Naive thymus-derived CD4-positive, alpha-beta T cell (primary cell): ENCODE results near the gene NELFCD. TPM values are rescaled to one million over a fixed set of nuclear protein-coding genes. Genes with fewer than 3 reads are reported as not detected.
A peak's percentile ranks its signal among the peaks of the same experiment; 100 is the strongest.

Experiments used
- ATAC-seq: fragments of 150-1000 bp; cut with Tn5 transposase; 2 replicates; pipeline ENCODE4 v1.10.0; 2021; ENCODE audit warnings: mild to moderate bottlenecking, moderate library complexity
- CTCF ChIA-PET: fragments of 350-600 bp; sonication (Branson Sonifier 250); formaldehyde crosslinking; loops from one replicate; lab custom pipeline; 2021; ENCODE audit warnings: antibody characterized with exemption; lab: Charles Lee
- POLR2A ChIA-PET: fragments of 350-600 bp; sonication (Branson Sonifier 250); formaldehyde crosslinking; loops from one replicate; lab custom pipeline; 2021; ENCODE audit warnings: antibody characterized with exemption, inconsistent platforms; lab: Charles Lee
- DNase-seq, 9 donors: peaks; one replicate each; pipeline versions ENCODE4 v3.0.0 to v3.0.0-alpha.2; 2020 to 2022; ENCODE audit warnings: mixed read lengths in 1 of 9
- H3K27ac ChIP-seq: one replicate; pipeline ENCODE4 v1.7.0; 2013; ENCODE audit warnings: mild to moderate bottlenecking, low read depth, low read length, moderate library complexity
- H3K27me3 ChIP-seq, 2 donors: one replicate each; pipeline ENCODE4 v1.7.0; 2013; ENCODE audit warnings: low read length in 2 of 2, mild to moderate bottlenecking in 2 of 2, moderate library complexity in 2 of 2; ENCODE audit not compliant: control insufficient read depth in 2 of 2, insufficient read depth in 2 of 2
- H3K36me3 ChIP-seq, 3 experiments: 1 replicate in 2 of 3; 2 replicates in 1 of 3; pipeline ENCODE4 v1.7.0; 2013; ENCODE audit warnings: low read length in 3 of 3, mild to moderate bottlenecking in 3 of 3, moderate library complexity in 1 of 3; ENCODE audit not compliant: insufficient read depth in 3 of 3, control insufficient read depth in 2 of 3
- H3K4me1 ChIP-seq, 2 donors: one replicate each; pipeline ENCODE4 v1.7.0; 2013; ENCODE audit warnings: low read length in 2 of 2, mild to moderate bottlenecking in 2 of 2, moderate library complexity in 1 of 2; ENCODE audit not compliant: control insufficient read depth in 2 of 2, insufficient read depth in 2 of 2
- H3K4me3 ChIP-seq: 2 replicates; pipeline ENCODE4 v1.7.0; 2013; ENCODE audit warnings: mild to moderate bottlenecking, low read length
- H3K9me3 ChIP-seq, 3 experiments: 1 replicate in 2 of 3; 2 replicates in 1 of 3; pipeline ENCODE4 v1.7.0; 2013; ENCODE audit warnings: low read length in 3 of 3; ENCODE audit not compliant: control insufficient read depth in 2 of 3
- H3K27ac Mint-ChIP-seq, 9 donors: one replicate each; pipeline ENCODE4 v1.8.0; 2020 to 2022; ENCODE audit warnings: mixed read lengths in 9 of 9, mild to moderate bottlenecking in 8 of 9, moderate library complexity in 5 of 9, inconsistent platforms in 2 of 9
- H3K27me3 Mint-ChIP-seq, 5 donors: one replicate each; pipeline ENCODE4 v1.8.0; 2021 to 2022; ENCODE audit warnings: mixed read lengths in 5 of 5, mild to moderate bottlenecking in 1 of 5
- H3K36me3 Mint-ChIP-seq, 5 donors: one replicate each; pipeline ENCODE4 v1.8.0; 2020 to 2022; ENCODE audit warnings: mixed read lengths in 5 of 5, mild to moderate bottlenecking in 3 of 5, inconsistent platforms in 1 of 5
- H3K4me1 Mint-ChIP-seq, 7 donors: one replicate each; pipeline ENCODE4 v1.8.0; 2020 to 2022; ENCODE audit warnings: mixed read lengths in 7 of 7, mild to moderate bottlenecking in 3 of 7, inconsistent platforms in 1 of 7
- H3K4me3 Mint-ChIP-seq, 10 donors: one replicate each; pipeline ENCODE4 v1.8.0; 2020 to 2022; ENCODE audit warnings: mild to moderate bottlenecking in 10 of 10, mixed read lengths in 10 of 10, moderate library complexity in 6 of 10, inconsistent platforms in 2 of 10
- H3K9me3 Mint-ChIP-seq, 11 donors: one replicate each; pipeline ENCODE4 v1.8.0; 2020 to 2022; ENCODE audit warnings: mixed read lengths in 11 of 11, mild to moderate bottlenecking in 4 of 11, inconsistent platforms in 1 of 11, moderate library complexity in 1 of 11
- intact Hi-C, 2 donors: fragments of 100-400 bp; cut with micrococcal nuclease; formaldehyde crosslinking; loops; one replicate each; pipeline ENCODE4 v1.15.1; 2023
- polyA plus RNA-seq, 2 donors: library from polyadenylated mRNA; unstranded; fragments of 300-500 nt; fragmentation: Illumina TruSeq; gene quantifications; one replicate each; pipeline ENCODE4 v1.2.3, GENCODE V29; 2021
- total RNA-seq, 6 experiments: library from RNA in 5 of 6; stranded (reverse) in 5 of 6; gene quantifications; 1 replicate in 5 of 6; 2 replicates in 1 of 6; pipeline ENCODE4 v1.2.3 and lab custom pipeline; 2021 to 2026

Gene NELFCD
- total and polyA plus RNA-seq, 7 experiments from 2014 or later = 65.0 to 96.1 (median 89.0) TPM

- Mint-ChIP-seq H3K36me3 (peaks cover 0 to 34% (median 19%) of the 10 kb centered on the region in 5 donors), H3K27ac (peak overlapping the region in 4 of 9 donors; percentile 12 to 55 (median 28)), H3K4me1 (peaks cover 26 to 47% (median 42%) of the 10 kb centered on the region in 7 donors), H3K9me3 (peaks cover 0 to 4% (median 0%) of the 10 kb centered on the region in 11 donors), H3K27me3 (no peaks in the 10 kb centered on the region), H3K4me3 (no peak overlapping the region)
- DNase-seq (no peak), ATAC-seq (no peak)
- H3K4me1 ChIP-seq = peaks cover 24% of the 10 kb centered on the region in 2 donors
- no peak overlapping the region for H3K27ac ChIP-seq
- no peaks in the 10 kb centered on the region for H3K9me3 ChIP-seq
- H3K27me3 ChIP-seq = no peaks in the 10 kb centered on the region
- POLR2A ChIA-PET = no interaction called here
- CTCF ChIA-PET = no interaction called here
- no peak overlapping the region for H3K4me3 ChIP-seq
- intact Hi-C loops = no loop called here
- H3K36me3 ChIP-seq = peaks cover 22 to 52% (median 26%) of the 10 kb centered on the region in 3 experiments
Measured at GRCh38 chr20:58985656-58986055, 4.6 kb downstream of the NELFCD start.

GRCh38 chr20:58986286-58986967, 5.4 kb downstream of the NELFCD start:
- ChIA-PET CTCF (interaction anchor here (0.6 kb wide), 1 partner anchor 45 kb away, joined by 4 read pairs; the partner anchor contains the start of gene ATP5F1E), POLR2A (no interaction called here)
- Mint-ChIP-seq H3K4me1 (peaks cover 26 to 47% (median 42%) of the 10 kb centered on the region in 7 donors), H3K27me3 (no peaks in the 10 kb centered on the region), H3K4me3 (no peak overlapping the region), H3K27ac (peak overlapping the region in 7 of 9 donors; percentile 7 to 75 (median 52)), H3K36me3 (peaks cover 2 to 41% (median 20%) of the 10 kb centered on the region in 5 donors), H3K9me3 (peaks cover 0 to 4% (median 0%) of the 10 kb centered on the region in 11 donors)
- Histone ChIP-seq H3K27me3 (no peaks in the 10 kb centered on the region), H3K9me3 (no peaks in the 10 kb centered on the region), H3K36me3 (peaks cover 27 to 57% (median 34%) of the 10 kb centered on the region in 3 experiments), H3K4me3 (no peak overlapping the region), H3K27ac (no peak overlapping the region), H3K4me1 (peaks cover 24% of the 10 kb centered on the region in 2 donors)
- DNase-seq (no peak), ATAC-seq (no peak)
- intact Hi-C loops = no loop called here

GRCh38 chr20:58986968-58987517, 6.0 kb downstream of the NELFCD start:
- no peak for ATAC-seq
- intact Hi-C loops = no loop called here

GRCh38 chr20:58987790-58988564, 6.9 kb downstream of the NELFCD start:
- CTCF ChIA-PET = interaction anchor here (0.6 kb wide), 1 partner anchor 416 kb away, joined by 3 read pairs; no protein-coding TSS in a partner anchor
- H3K4me1 ChIP-seq = peaks cover 11 to 15% of the 10 kb centered on the region in 2 donors
- intact Hi-C loops = no loop called here
- Mint-ChIP-seq H3K4me3 (no peak overlapping the region), H3K27me3 (no peaks in the 10 kb centered on the region), H3K9me3 (peaks cover 0 to 1% (median 0%) of the 10 kb centered on the region in 11 donors), H3K36me3 (peaks cover 10 to 45% (median 26%) of the 10 kb centered on the region in 5 donors), H3K4me1 (peaks cover 17 to 34% (median 32%) of the 10 kb centered on the region in 7 donors), H3K27ac (peak overlapping the region in 3 of 9 donors; percentile 21 to 72 (median 53))
- H3K4me3 ChIP-seq = no peak overlapping the region
- no peak overlapping the region for H3K27ac ChIP-seq
- no peaks in the 10 kb centered on the region for H3K27me3 ChIP-seq
- POLR2A ChIA-PET = interaction anchor here (1.4 kb wide), 1 partner anchor 10 kb away, joined by 4 read pairs; no protein-coding TSS in a partner anchor
- ATAC-seq (no peak), DNase-seq (no peak)
- H3K9me3 ChIP-seq = no peaks in the 10 kb centered on the region
- H3K36me3 ChIP-seq = peaks cover 27 to 72% (median 49%) of the 10 kb centered on the region in 3 experiments

More at GRCh38 chr20:58986968-58987517, 6.0 kb downstream of the NELFCD start:
- Histone ChIP-seq H3K27ac (no peak overlapping the region), H3K27me3 (no peaks in the 10 kb centered on the region), H3K4me1 (peaks cover 20 to 24% of the 10 kb centered on the region in 2 donors), H3K36me3 (peaks cover 27 to 63% (median 40%) of the 10 kb centered on the region in 3 experiments), H3K9me3 (no peaks in the 10 kb centered on the region), H3K4me3 (no peak overlapping the region)
- Mint-ChIP-seq H3K27ac (peak overlapping the region in 4 of 9 donors; percentile 52 to 75 (median 72)), H3K27me3 (no peaks in the 10 kb centered on the region), H3K36me3 (peaks cover 6 to 45% (median 22%) of the 10 kb centered on the region in 5 donors), H3K9me3 (peaks cover 0 to 1% (median 0%) of the 10 kb centered on the region in 11 donors), H3K4me1 (peaks cover 24 to 43% (median 41%) of the 10 kb centered on the region in 7 donors), H3K4me3 (no peak overlapping the region)
- no peak for DNase-seq
- ChIA-PET CTCF (no interaction called here), POLR2A (interaction anchor here (1.4 kb wide), 1 partner anchor 9 kb away, joined by 4 read pairs; no protein-coding TSS in a partner anchor)

GRCh38 chr20:58988565-58988882, 7.5 kb downstream of the NELFCD start:
- peaks cover 31 to 78% (median 50%) of the 10 kb centered on the region in 3 experiments for H3K36me3 ChIP-seq
- H3K27me3 ChIP-seq = no peaks in the 10 kb centered on the region
- ChIA-PET CTCF (interaction anchor here (0.6 kb wide), 1 partner anchor 415 kb away, joined by 3 read pairs; no protein-coding TSS in a partner anchor), POLR2A (interaction anchor here (1.4 kb wide), 1 partner anchor 10 kb away, joined by 4 read pairs; no protein-coding TSS in a partner anchor)
- H3K4me3 ChIP-seq = no peak overlapping the region
- no peak overlapping the region for H3K4me3 Mint-ChIP-seq
- intact Hi-C loops = no loop called here
- no peak overlapping the region for H3K27ac ChIP-seq
- H3K9me3 Mint-ChIP-seq = peaks cover 0 to 1% (median 0%) of the 10 kb centered on the region in 11 donors
- peaks cover 10 to 45% (median 26%) of the 10 kb centered on the region in 5 donors for H3K36me3 Mint-ChIP-seq
- H3K9me3 ChIP-seq = no peaks in the 10 kb centered on the region
- ATAC-seq (no peak), DNase-seq (no peak)
- peak overlapping the region in 3 of 9 donors; percentile 28 to 87 (median 75) for H3K27ac Mint-ChIP-seq
- H3K27me3 Mint-ChIP-seq = no peaks in the 10 kb centered on the region
- peaks cover 17 to 32% (median 29%) of the 10 kb centered on the region in 7 donors for H3K4me1 Mint-ChIP-seq
- H3K4me1 ChIP-seq = peaks cover 7 to 14% of the 10 kb centered on the region in 2 donors

GRCh38 chr20:58989196-58989595, 8.1 kb downstream of the NELFCD start:
- Mint-ChIP-seq H3K27me3 (no peaks in the 10 kb centered on the region), H3K9me3 (peaks cover 0 to 1% (median 0%) of the 10 kb centered on the region in 11 donors), H3K36me3 (peaks cover 10 to 51% (median 28%) of the 10 kb centered on the region in 5 donors), H3K27ac (peak overlapping the region in 3 of 9 donors; percentile 28 to 87 (median 59)), H3K4me1 (peaks cover 10 to 26% (median 22%) of the 10 kb centered on the region in 7 donors), H3K4me3 (no peak overlapping the region)
- H3K36me3 ChIP-seq = peaks cover 36 to 84% (median 50%) of the 10 kb centered on the region in 3 experiments
- H3K27ac ChIP-seq = no peak overlapping the region
- intact Hi-C loops = no loop called here
- H3K9me3 ChIP-seq = no peaks in the 10 kb centered on the region
- no peaks in the 10 kb centered on the region for H3K27me3 ChIP-seq
- ChIA-PET CTCF (no interaction called here), POLR2A (interaction anchor here (0.9 kb wide), 1 partner anchor 100 kb away, joined by 3 read pairs; no protein-coding TSS in a partner anchor)
- peaks cover 0 to 7% of the 10 kb centered on the region in 2 donors for H3K4me1 ChIP-seq
- DNase-seq (no peak), ATAC-seq (no peak)
- no peak overlapping the region for H3K4me3 ChIP-seq
